ENCODE data around the gene MCTP1.

- no peak for TF ChIP-seq CTCF (IDR thresholded peaks at IDR 0.05; ENCODE audit: insufficient read depth, low read length)
- TF ChIP-seq REST (IDR thresholded peaks at IDR 0.05; ENCODE audit: insufficient replicate concordance, low read depth) = no peak
- TF ChIP-seq POLR2AphosphoS5 (IDR thresholded peaks at IDR 0.05; ENCODE audit: low read depth) = no peak
- no peak for TF ChIP-seq GABPA (IDR thresholded peaks at IDR 0.05; ENCODE audit: low read depth)
- no peak for TF ChIP-seq SPI1 (IDR thresholded peaks at IDR 0.05; ENCODE audit: borderline replicate concordance, low read depth)
Measured at GRCh38 chr5:94911276-94911675, 373.6 kb downstream of the MCTP1 start.
